C1 segment of cervical spinal cord (tissue), 14 donors: ENCODE data around the gene RPAP3.
"Not testable (repeated sequence)": the region's sequence is repeated elsewhere in the genome, so short reads cannot be mapped to it uniquely, and the experiment has no call there.

Experiments
- DNase-seq, 14 donors: peaks; one replicate each; lab custom pipeline; 2025; lab: John Stamatoyannopoulos, UW

RPAP3 gene

GRCh38 chr12:47679785-47680184 lies 26.0 kb downstream of the RPAP3 start:
- no peak for DNase-seq

- no peak for DNase-seq
These were observed 33.8 kb downstream of the RPAP3 start for GRCh38 chr12:47672068-47672467.

DNA sequence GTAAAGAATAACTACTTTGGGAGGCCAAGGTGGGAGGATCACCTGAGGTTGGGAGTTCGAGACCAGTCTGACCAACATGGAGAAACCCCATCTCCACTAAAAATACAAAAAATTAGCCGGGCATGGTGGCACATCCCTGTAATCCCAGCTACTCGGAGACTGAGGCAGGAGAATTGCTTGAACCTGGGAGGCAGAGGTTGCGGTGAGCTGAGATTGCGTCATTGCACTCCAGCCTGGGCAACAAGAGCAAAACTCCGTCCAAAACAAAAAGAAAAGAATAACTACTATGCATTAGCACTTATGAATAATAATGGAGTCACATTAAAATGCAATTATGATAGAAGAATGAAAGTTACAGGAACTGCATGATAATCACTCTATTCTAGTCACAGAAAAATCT lies 37.9 kb downstream of the RPAP3 start:
- not testable (repeated sequence) for DNase-seq

- DNase-seq = peak in 3 of 14 donors; percentile 3 to 13 (median 7)
These were observed 53.2 kb downstream of the RPAP3 start for GRCh38 chr12:47652521-47653234.

- peak in 11 of 14 donors; percentile 7 to 49 (median 27) for DNase-seq
These were observed 54.2 kb downstream of the RPAP3 start for GRCh38 chr12:47651368-47652254.

GRCh38 chr12:47650469-47650868 lies 55.4 kb downstream of the RPAP3 start:
- no peak for DNase-seq

GRCh38 chr12:47649381-47649780 lies 56.4 kb downstream of the RPAP3 start:
- no peak for DNase-seq

DNA sequence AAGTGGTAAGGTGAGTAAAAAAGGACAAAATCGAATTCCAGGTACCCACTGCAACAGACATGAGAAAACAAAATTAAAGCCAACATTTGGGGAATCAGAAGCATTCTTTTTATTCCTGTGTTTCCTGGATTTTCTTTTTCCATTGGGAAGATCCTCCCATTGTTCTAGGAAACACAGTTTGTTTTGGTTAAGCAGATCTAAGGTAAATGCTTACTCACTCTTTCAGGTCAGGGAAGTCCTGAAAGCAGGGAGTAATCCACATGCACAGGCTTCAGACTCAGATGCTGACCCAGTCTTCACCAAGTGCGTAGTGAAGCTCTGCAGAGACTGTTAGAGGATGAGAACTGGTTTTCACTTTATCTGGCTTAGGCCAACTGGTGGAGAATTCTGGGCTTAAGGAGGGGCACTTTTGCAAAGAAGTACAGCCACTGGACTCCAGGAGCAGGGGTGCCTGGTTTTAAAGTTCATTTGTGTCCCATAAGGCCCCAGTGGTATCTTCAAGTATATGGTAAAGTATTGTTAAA lies 57.7 kb downstream of the RPAP3 start:
- no peak for DNase-seq

- DNase-seq = not testable (repeated sequence)
These were observed 63.5 kb downstream of the RPAP3 start for GRCh38 chr12:47642310-47642709.

GRCh38 chr12:47636908-47637780 lies 68.7 kb downstream of the RPAP3 start:
- DNase-seq = no peak

DNA sequence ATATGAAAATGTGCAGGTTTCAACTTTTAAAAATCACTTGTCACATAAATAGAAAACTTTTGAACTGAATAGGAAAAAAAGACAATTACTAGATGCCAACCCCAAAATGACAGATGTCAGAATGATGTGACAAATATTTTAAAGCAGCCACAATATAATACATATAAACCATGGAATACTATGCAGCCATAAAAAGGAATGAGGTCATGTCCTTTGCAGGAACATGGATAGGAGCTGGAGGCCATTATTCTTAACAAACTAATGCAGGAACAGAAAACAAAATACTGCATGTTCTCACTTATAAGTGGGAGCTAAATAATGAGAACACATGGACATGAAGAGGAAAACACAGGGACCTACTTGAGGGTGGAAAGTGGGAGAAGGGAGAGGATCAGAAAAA lies 70.1 kb downstream of the RPAP3 start:
- DNase-seq = not testable (repeated sequence)

GRCh38 chr12:47634127-47634526 lies 71.7 kb downstream of the RPAP3 start:
- no peak for DNase-seq

DNA sequence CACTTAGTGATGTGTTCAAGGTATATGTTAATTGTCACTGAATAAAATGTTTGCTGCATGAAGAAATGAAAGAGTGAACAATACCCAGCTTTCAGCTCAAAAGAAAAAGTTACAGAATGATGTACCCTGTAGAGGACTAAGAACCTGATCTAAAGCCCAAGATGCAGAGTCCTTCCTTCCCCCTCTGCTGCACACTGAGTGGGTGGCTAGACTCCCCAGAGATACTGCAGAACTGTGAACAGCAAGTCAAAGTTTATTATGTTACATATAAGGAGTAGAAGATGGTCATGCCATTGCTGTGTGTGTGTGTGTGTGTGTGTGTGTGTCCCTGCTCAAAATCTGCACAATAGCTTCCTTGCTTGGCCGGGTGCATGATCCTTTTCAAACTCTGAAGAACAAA lies 83.9 kb downstream of the RPAP3 start:
- DNase-seq = no peak

DNA sequence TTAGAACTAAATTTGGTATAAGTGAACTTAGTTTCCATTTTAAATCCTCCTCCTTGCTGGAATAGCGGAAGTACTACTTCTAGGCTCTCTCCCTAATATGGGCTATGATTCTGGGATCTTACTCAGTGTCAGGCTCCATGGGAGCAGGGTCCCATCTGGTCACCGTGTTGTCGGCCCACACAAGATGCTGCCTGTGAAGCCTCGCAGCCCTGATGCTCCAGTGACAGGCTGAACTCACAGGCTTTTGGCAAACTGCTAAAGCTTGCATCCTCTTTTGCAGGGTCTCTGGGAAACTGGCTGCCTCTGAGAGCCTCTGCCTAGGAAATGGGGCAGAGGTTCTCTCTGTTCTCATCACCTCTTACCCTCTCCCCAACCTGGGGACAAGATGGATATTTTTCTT lies 88.4 kb downstream of the RPAP3 start:
- no peak for DNase-seq

DNA sequence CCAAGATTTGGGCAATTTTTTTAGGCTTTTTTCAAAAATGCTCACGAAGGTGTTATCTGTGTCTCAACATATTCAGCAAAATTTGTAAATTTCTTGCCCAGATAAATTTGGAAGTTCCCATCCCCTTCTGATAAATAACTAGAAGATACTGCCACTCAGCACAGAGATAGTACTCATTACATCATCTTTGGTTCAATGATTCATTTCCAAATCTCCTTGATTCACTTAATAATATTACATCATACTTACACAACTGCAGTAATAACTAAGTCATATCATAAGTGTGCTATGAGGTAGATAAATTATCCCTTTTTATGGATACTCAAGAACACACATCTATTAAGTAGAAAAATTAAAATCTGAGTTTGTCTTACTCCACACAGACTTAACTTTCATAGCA lies 89.4 kb downstream of the RPAP3 start:
- DNase-seq = no peak

DNA sequence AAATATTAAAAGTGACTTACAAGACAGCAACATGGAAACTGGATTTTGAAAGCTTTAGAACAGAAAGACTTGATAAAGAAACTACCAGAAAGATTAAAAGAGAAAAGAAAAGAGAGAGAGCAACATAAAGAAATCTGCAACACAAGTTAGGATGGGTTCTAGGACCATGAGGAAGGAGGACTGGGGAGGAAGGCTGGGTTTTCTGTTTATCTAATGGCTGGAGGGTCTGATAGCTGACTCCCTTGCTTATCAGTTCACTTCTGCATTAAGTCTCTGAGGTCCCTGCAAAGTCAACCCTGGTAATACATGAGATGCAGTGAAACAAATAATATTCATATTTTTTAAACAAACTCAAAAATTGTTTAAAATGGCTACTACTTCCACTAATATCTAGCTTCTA lies 90.1 kb downstream of the RPAP3 start:
- no peak for DNase-seq

DNA sequence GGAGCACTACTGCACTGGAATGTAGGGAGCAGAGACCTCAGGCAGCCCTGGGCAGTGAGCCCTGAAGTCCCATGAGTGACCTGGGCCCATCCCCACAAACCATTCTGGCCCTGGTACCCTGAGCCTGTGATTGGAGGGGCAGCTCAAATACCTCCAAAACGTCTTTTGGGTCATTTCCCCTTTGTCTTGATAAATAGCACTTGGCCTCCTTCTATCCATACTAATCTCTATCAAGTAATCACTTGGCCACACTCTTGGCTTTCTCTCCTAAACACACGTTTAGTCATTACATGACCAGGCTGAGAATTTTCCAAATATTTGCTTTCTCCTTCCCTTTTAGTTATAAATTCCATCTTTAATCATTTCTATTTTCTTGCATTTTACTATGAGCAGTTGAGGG lies 91.3 kb downstream of the RPAP3 start:
- no peak for DNase-seq

DNA sequence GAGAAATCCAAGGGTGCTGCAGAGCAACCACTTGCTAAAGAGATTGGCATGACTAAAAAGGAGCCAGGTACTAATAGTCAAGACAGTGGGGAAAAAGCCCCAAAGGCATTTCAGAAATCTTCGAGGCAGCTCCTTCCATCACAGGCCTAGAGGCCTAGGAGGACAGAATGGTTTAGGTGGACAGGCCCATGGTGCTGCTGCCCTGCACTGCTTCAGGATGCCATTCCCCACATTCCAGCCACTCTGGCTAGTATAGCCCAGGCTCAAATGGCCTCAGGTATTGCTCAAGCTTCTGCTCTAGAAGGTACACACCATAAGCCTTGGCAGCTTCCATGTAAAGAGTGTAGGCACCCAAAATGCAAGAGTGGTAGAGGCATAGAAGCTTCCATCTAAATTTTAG lies 92.9 kb downstream of the RPAP3 start:
- DNase-seq = no peak

DNA sequence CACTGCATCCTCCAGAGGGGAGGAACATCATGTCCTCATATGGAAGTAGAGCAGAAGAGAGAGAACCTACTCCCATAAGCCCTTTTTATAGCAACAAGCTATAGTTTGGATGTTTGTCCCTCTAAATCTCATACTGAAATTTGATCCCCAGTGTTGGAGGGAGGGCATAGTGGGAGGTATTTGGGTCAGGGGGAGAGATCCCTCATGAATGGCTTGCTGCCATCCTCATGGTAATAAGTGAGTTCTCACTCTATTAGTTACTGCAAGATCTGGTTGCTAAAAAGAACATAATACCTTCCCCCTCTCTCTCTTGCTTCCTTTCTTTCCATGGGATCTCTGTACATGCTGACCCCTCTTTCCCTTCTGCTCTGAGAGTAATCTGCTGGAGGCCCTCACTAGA lies 93.9 kb downstream of the RPAP3 start:
- no peak for DNase-seq
